ENCODE results near the gene CPSF4.
"Not testable (repeated sequence)": the region's sequence is repeated elsewhere in the genome, so short reads cannot be mapped to it uniquely, and the experiment has no call there.

Gene CPSF4

DNA sequence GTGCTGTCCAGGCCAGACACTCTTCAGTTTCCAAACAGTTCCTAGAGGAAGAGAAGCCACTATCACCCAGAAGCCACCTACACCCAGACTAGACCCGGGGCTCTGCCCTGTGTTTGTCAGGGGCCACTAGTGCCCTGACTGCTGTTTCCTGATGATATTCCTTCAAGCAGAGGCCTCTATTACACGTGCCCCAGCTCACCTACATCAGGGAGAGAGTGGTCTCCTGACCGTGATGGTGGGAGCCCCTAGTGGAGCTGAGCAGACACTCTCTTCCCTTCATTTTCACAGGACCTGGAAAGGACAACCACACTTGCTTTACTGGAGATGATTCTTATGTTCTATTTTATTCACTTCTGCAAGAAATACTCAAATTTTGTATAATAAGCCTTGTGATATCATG lies 52.1 kb downstream of the CPSF4 start:
- DNase-seq (ENCODE audit: low spot score), result no peak

DNA sequence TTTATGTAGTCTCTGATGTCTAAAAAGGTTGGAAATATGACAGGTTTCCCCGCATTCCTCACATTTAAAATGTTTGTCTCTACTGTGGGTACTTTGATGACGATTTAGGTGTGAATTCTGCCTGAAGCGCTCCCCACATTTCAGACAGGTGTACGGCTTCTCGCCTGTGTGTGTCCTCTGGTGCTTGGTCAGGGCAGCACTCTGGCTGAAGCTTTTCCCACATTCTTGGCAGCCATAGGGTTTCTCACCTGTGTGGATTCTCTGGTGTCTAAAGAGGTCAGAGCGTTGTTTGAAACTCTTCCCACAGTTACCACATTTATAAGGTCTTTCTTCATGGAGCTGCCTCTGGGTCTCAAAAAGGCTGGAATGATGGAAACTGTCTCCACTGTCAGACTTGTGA lies 55.1 kb downstream of the CPSF4 start:
- DNase-seq (ENCODE audit: low spot score), result no peak

DNA sequence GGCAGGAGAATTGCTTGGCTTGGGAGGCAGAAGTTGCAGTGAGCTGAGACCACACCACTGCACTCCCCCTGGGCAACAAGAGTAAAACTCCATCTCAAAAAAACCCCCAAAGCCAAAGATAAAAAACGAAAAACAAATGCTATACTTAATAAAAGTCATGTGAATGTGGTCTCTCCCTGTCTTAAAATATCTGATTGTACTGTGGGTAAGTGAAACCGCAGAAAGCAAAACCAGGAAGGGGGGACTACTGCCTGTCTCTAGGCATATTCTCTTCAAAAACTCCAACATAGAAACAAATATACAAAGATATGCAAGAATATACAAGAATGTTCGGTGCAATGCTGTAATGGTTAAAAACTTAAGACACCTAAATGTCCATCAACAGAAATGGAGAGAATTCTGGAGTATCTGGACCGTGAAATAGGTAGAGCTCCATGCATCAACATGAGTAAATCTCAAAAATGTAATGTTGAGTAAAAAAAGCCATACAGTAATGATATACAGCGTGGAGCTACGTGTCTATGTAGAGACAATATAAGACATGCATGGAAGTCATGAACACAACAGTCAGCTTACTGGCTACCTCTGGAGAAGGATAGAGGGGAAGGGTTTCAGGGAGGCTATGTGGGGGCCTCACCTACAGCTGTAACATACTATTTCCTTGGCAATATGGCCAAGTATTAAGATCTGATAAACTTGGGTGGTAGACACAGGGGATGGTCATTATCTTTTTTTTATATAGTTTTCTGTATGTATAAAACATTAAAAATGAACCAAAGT lies 59.2 kb downstream of the CPSF4 start:
- no peak for DNase-seq (ENCODE audit: low spot score)

DNA sequence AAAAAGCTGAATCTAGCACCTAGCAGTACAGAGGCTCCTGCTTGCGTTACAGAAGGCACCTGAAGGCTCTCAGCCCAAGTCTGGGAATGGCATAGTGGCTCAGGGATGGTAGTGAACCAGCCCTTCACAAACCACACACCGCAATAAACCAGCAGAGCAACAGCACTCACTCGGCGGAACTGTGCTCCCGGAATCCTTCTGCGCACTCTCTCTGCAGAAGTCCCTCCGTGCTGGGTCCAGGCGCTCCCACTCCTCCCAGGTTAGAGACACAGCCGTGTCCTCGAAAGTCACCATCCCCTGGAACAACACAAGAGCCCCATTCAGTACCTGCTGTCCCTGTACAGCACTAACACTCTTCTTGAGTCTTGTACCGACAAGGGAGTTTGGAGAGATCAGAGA lies 59.8 kb downstream of the CPSF4 start:
- no peak for DNase-seq (ENCODE audit: low spot score)

DNA sequence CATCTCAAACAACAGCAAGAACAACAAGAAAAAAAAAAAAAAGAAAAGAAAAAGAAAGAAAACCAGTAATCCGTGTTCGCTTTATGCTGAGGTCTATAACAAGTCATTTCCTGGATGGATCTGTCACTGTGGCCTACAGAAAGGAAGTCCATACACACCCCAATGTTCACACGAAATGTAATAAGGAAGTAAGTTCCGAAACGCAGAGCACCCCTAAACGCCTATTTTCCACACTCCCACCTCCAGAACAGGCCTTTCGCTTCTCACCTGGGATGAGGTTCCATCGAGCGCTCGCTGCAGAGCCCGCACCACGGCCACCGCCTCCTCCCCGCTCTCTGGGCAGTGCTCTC lies 60.6 kb downstream of the CPSF4 start:
- DNase-seq (ENCODE audit: low spot score), result peak; percentile 15

DNA sequence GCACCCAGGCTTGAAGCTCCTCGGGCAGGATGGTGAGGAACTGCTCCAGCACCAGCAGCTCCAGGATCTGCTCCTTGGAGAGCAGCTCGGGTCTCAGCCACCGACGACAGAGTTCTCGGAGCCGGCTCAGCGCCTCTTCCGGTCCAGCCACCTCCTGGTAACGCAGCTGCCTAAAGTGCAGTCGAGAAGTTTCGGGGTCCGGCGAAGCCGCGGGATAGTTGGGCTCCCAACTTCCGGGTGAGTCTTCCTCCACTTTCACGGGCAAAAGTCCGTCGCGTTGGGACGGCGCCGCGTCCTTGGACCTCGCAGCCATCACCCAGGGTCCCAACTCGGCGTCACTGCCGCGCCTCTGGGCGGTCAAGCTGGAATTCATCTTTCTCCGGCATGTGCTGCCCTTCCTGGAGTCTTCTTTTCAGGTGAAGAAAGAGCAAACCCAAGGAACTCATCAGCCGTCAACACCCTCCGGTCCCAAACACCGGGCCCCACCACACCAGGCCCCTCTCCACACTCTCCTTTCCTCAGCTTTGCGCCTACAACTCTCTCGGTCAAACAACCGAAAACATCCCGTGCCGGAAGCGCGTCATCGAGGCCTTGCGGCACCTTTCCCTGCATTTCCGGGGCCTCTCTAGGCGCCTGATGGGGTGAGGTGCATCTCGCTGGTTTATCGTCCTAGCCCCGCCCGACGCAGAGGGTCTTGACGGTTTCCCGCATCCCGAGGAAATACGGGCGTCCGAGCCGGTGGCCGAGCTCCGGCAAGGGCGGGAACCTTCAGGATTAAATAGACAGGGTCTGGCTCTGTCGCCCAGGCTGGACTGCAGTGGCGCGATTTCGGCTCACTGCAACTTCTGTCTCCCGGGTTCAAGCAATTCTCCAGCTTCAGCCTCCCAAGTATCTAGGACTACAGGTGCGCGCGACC lies 61.2 kb downstream of the CPSF4 start, which contains the start of gene ZNF394:
Gene ZNF394 (minus strand): TSS at position 561 of the 916 bp plus-strand sequence. CDS start 188 bp downstream, at position 373.
- peak; percentile 91 for DNase-seq (ENCODE audit: low spot score)

DNA sequence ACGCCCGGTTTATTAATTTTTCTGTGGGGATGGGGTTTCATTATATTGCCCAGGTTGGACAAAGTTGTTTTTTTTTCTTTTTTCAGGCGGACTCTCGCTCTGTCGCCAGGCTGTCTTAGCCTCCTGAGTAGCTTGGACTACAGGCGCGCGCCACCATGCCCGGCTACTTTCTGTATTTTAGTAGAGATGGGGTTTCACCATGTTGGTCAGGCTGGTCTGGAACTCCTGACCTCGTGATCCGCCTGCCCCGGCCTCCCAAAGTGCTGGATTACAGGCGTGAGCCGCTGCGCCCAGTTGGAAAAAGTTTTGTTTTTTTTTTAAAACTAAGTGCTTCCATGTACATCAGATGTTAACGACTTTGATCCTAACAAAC lies 61.9 kb downstream of the CPSF4 start:
- DNase-seq (ENCODE audit: low spot score), result no peak

DNA sequence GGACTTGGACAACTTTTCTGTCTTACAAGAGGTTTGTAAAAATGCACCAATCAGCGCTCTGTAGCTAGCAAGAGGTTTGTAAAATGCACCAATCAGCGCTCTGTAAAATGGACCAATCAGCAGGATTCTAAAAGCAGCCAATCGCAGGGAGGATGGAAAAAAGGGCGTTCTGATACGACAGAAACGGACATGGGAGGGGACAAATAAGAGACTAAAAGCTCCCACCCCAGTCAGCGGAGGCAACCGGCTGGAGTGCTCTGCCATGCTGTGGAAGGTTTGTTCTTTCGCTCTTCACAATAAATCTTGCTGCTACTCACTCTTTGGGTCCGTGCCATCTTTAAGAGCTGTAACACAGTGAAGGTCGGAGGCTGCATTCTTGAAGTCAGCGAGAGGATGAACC lies 62.5 kb downstream of the CPSF4 start:
- not testable (repeated sequence) for DNase-seq (ENCODE audit: low spot score)

DNA sequence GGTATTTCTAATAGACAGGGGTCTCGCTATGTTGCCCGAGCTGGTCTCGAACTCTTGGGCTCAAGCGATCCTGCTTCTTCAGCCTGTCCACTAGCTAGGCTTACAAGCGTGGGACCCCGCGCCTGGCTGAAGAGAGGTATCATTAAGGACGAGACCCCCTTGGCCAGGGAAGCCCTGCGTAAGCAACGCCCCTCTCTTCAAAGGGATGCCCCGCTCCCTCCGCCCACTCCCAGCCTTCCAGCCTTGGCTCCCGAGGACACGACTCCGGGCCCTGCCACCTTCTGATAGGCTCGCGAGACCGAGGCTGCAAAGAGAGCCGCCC lies 65.5 kb downstream of the CPSF4 start:
- DNase-seq (ENCODE audit: low spot score), result no peak

DNA sequence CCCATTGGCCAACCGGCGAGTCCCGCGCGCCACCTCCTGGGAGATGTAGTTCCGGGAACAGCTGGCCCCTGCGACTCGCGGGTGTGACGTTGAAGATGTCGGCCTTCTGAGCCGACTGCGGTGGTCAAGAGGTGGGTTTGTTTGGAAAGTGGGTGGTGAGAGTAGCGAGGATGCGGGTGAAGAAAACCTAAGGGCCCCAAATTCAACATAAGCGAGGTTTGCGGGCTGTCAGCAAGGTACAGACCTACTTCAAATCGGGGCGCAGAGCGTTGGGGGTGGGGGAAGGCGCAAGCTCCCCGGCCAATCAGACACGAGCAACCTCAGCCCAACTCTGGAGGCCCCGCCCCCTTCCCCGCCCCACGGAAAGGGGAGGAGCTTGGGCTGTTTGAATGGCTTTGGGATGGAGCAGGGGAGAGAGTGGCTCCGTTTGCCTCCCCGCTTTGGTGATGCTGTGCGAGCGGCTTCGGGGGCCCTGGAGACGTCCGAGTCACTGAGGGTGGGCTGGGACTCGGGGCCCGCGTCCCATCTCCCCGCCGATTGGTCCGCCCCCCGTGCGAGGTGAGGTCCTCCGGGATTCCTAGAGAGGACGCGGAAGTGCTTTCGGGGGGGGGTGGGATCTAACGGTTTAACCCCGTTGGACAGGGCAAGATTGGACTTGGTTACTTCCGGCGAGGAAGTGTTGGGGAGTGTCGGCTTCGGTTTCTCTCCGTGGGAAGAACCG lies 66.0 kb downstream of the CPSF4 start, which contains the start of gene ZKSCAN5:
Gene ZKSCAN5 (plus strand): TSS at position 60 of the 721 bp plus-strand sequence. CDS start 1,383 bp downstream, outside the sequence.
- DNase-seq (ENCODE audit: low spot score), result peak; percentile 97

DNA sequence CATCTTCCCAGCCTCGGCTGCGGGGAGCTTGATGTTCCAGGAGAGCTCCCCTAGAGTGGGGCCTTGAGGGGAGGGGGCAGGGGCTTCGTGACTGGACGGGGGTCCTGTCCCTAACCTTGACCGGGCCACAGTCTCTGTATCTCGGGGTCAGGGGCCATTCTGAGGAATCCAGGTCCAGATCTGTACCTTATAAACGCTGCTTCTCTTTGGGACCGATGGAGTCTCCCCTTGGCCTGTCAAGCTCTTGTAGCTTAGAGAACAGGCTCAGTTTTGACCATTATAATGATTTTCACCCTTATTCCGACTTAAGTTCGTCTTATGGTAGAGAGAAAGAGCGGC lies 66.5 kb downstream of the CPSF4 start:
- no peak for DNase-seq (ENCODE audit: low spot score)

Measured in kidney tubule cell (primary cell).